Measurements from ENCODE around the gene TREML2. TPM values are rescaled to one million over a fixed set of nuclear protein-coding genes. Genes with fewer than 3 reads are reported as not detected.
A peak's percentile ranks its signal among the peaks of the same experiment; 100 is the strongest.

TREML2 gene
- total RNA-seq, 1 experiment from 2014 or later: 0.06 TPM

GRCh38 chr6:41156001-41156400 lies 44.9 kb downstream of the TREML2 start:
- DNase-seq: no peak
- Histone ChIP-seq H3K27ac (no peak overlapping the region), H3K4me1 (peaks cover 33% of the 10 kb centered on the region)

GRCh38 chr6:41155132-41155805 lies 45.7 kb downstream of the TREML2 start:
- Histone ChIP-seq H3K4me1 (peaks cover 32% of the 10 kb centered on the region), H3K4me3 (no peak overlapping the region), H3K9me3 (replicated peaks) (no peaks in the 10 kb centered on the region), H3K36me3 (no peaks in the 10 kb centered on the region), H3K27ac (no peak overlapping the region), H3K27me3 (no peaks in the 10 kb centered on the region)
- DNase-seq: peak; percentile 43 to 61

More at GRCh38 chr6:41156001-41156400, 44.9 kb downstream of the TREML2 start:
- Histone ChIP-seq H3K27me3 (no peaks in the 10 kb centered on the region), H3K36me3 (no peaks in the 10 kb centered on the region), H3K9me3 (replicated peaks) (no peaks in the 10 kb centered on the region), H3K4me3 (no peak overlapping the region)

- Histone ChIP-seq H3K36me3 (no peaks in the 10 kb centered on the region), H3K4me3 (no peak within 1 kb of the TSS)
- DNase-seq: peak in 1 of 2 experiments; percentile 28
Measured at GRCh38 chr6:41153992-41154625, 46.8 kb downstream of the TREML2 start, which contains the start of gene TREML1. Gene TREML1, minus strand, starts transcription at chr6:41154347. Its CDS starts 59 bp downstream, at chr6:41154288.

GRCh38 chr6:41153451-41153850 lies 47.5 kb downstream of the TREML2 start:
- Histone ChIP-seq H3K4me1 (peaks cover 15% of the 10 kb centered on the region), H3K36me3 (no peaks in the 10 kb centered on the region), H3K27ac (no peak overlapping the region), H3K27me3 (no peaks in the 10 kb centered on the region), H3K4me3 (no peak overlapping the region), H3K9me3 (replicated peaks) (no peaks in the 10 kb centered on the region; the same call in 1 of the 2 replicates)
- no peak for DNase-seq

More at GRCh38 chr6:41153992-41154625, 46.8 kb downstream of the TREML2 start, which contains the start of gene TREML1:
- peaks cover 21% of the 10 kb centered on the region for H3K4me1 ChIP-seq
- H3K27ac ChIP-seq: no peak within 1 kb of the TSS
- no peaks in the 10 kb centered on the region for H3K27me3 ChIP-seq
- no peaks in the 10 kb centered on the region for H3K9me3 ChIP-seq (replicated peaks)

GRCh38 chr6:41150671-41151070 lies 50.3 kb downstream of the TREML2 start:
- H3K4me3 ChIP-seq: no peak overlapping the region
- H3K36me3 ChIP-seq: no peaks in the 10 kb centered on the region
- no peak for DNase-seq
- no peak overlapping the region for H3K27ac ChIP-seq
- H3K27me3 ChIP-seq: no peaks in the 10 kb centered on the region
- H3K9me3 ChIP-seq (replicated peaks): no peaks in the 10 kb centered on the region; the same call in 1 of the 2 replicates
- H3K4me1 ChIP-seq: peaks cover 12% of the 10 kb centered on the region

- H3K9me3 ChIP-seq (replicated peaks): no peaks in the 10 kb centered on the region; the same call in 1 of the 2 replicates
- H3K36me3 ChIP-seq: no peaks in the 10 kb centered on the region
- no peak overlapping the region for H3K4me3 ChIP-seq
- no peak overlapping the region for H3K27ac ChIP-seq
- no peak for DNase-seq
- no peaks in the 10 kb centered on the region for H3K27me3 ChIP-seq
- H3K4me1 ChIP-seq: no peaks in the 10 kb centered on the region
Measured at GRCh38 chr6:41147917-41148316, 53.0 kb downstream of the TREML2 start.

Other genes starting within 250 kb of the TREML2 start
- gene UNC5CL, start 161.9 kb downstream of the TREML2 start, total RNA-seq (2014; rRNA removed; shearing (Covaris generic)): 0.23 and 0.40 TPM in 2 replicates
- not detected in 2 replicates for gene TSPO2, start 158.7 kb downstream of the TREML2 start, total RNA-seq (2014; rRNA removed; shearing (Covaris generic))
- 7.0 and 7.7 TPM in 2 replicates for gene APOBEC2, start 147.9 kb downstream of the TREML2 start, total RNA-seq (2014; rRNA removed; shearing (Covaris generic))
- 24.8 and 30.8 TPM in 2 replicates for gene OARD1, start 128.8 kb downstream of the TREML2 start, total RNA-seq (2014; rRNA removed; shearing (Covaris generic))
- 32.4 and 33.3 TPM in 2 replicates for gene NFYA, start 128.2 kb downstream of the TREML2 start, total RNA-seq (2014; rRNA removed; shearing (Covaris generic))
- 0.10 TPM in 1 of 2 replicates, not detected in the other for gene TREML1, start 46.8 kb downstream of the TREML2 start, total RNA-seq (2014; rRNA removed; shearing (Covaris generic))
- 0.61 and 0.71 TPM in 2 replicates for gene TREM2, start 38.0 kb downstream of the TREML2 start, total RNA-seq (2014; rRNA removed; shearing (Covaris generic))
- 0.06 TPM in 1 of 2 replicates, not detected in the other for gene TREML4, start 27.2 kb upstream of the TREML2 start, total RNA-seq (2014; rRNA removed; shearing (Covaris generic))
- gene TREM1, start 85.5 kb upstream of the TREML2 start, total RNA-seq (2014; rRNA removed; shearing (Covaris generic)): not detected in 2 replicates
- not detected in 2 replicates for gene NCR2, start 134.5 kb upstream of the TREML2 start, total RNA-seq (2014; rRNA removed; shearing (Covaris generic))